Measurements from ENCODE around the gene MAVS. TPM values are rescaled to one million over a fixed set of nuclear protein-coding genes. Genes with fewer than 3 reads are reported as not detected.

Gene MAVS
- total RNA-seq, 2 experiments from 2014 or later, result 13.6 to 14.7 TPM

- ChIA-PET POLR2A (no interaction called here), CTCF (no interaction called here)
- Mint-ChIP-seq H3K4me3 (no peak overlapping the region), H3K4me1 (ENCODE audit: low read depth) (peaks cover 4% of the 10 kb centered on the region), H3K27ac (no peak overlapping the region), H3K27me3 (no peaks in the 10 kb centered on the region), H3K36me3 (ENCODE audit: low read depth) (peaks cover 67% of the 10 kb centered on the region), H3K9me3 (no peaks in the 10 kb centered on the region)
- H3K4me1 ChIP-seq (ENCODE audit: insufficient read depth, low read length), result no peaks in the 10 kb centered on the region
- peaks cover 59% of the 10 kb centered on the region for H3K36me3 ChIP-seq (ENCODE audit: insufficient read depth, low read length)
- DNase-seq, result no peak
- H3K27ac ChIP-seq (ENCODE audit: low read depth in 1 of 2, low read length in 2 of 2), result no peak overlapping the region
- intact Hi-C loops (cut with DNase I, micrococcal nuclease), result no loop called here
- no peaks in the 10 kb centered on the region for H3K27me3 ChIP-seq (ENCODE audit: control insufficient read depth in 1 of 2, insufficient read depth in 2 of 2, low read length in 2 of 2)
- no peak for ATAC-seq (ENCODE audit: poor library complexity)
- H3K9me3 ChIP-seq (ENCODE audit: control insufficient read depth in 1 of 2, insufficient read depth in 1 of 2, low read length in 2 of 2), result peaks cover 0 to 5% of the 10 kb centered on the region in 2 experiments
- no peak for TF ChIP-seq CTCF (IDR thresholded peaks at IDR 0.05)
- H3K4me3 ChIP-seq (ENCODE audit: low read length), result no peak overlapping the region
Measured at GRCh38 chr20:3864518-3864917, 17.9 kb downstream of the MAVS start.

- H3K4me3 ChIP-seq (ENCODE audit: low read length), result no peak overlapping the region
- no peaks in the 10 kb centered on the region for H3K4me1 ChIP-seq (ENCODE audit: insufficient read depth, low read length)
- no peak overlapping the region for H3K4me3 Mint-ChIP-seq
- no peak for ATAC-seq (ENCODE audit: poor library complexity)
- peaks cover 67% of the 10 kb centered on the region for H3K36me3 Mint-ChIP-seq (ENCODE audit: low read depth)
- CTCF ChIA-PET, result no interaction called here
- POLR2A ChIA-PET, result no interaction called here
- H3K36me3 ChIP-seq (ENCODE audit: insufficient read depth, low read length), result peaks cover 59% of the 10 kb centered on the region
- no peaks in the 10 kb centered on the region for H3K9me3 Mint-ChIP-seq
- no peak overlapping the region for H3K27ac ChIP-seq (ENCODE audit: low read depth in 1 of 2, low read length in 2 of 2)
- TF ChIP-seq CTCF (IDR thresholded peaks at IDR 0.05), result no peak
- H3K9me3 ChIP-seq (ENCODE audit: control insufficient read depth in 1 of 2, insufficient read depth in 1 of 2, low read length in 2 of 2), result peaks cover 0 to 5% of the 10 kb centered on the region in 2 experiments
- H3K27me3 Mint-ChIP-seq, result no peaks in the 10 kb centered on the region
- no peak overlapping the region for H3K27ac Mint-ChIP-seq
- H3K27me3 ChIP-seq (ENCODE audit: control insufficient read depth in 1 of 2, insufficient read depth in 2 of 2, low read length in 2 of 2), result no peaks in the 10 kb centered on the region
- no peak for DNase-seq
- H3K4me1 Mint-ChIP-seq (ENCODE audit: low read depth), result peaks cover 4% of the 10 kb centered on the region
- intact Hi-C loops (cut with DNase I, micrococcal nuclease), result no loop called here
Measured at GRCh38 chr20:3865152-3865886, 18.7 kb downstream of the MAVS start.

GRCh38 chr20:3865887-3866407, 19.3 kb downstream of the MAVS start:
- peaks cover 0 to 5% of the 10 kb centered on the region in 2 experiments for H3K9me3 ChIP-seq (ENCODE audit: control insufficient read depth in 1 of 2, insufficient read depth in 1 of 2, low read length in 2 of 2)
- Mint-ChIP-seq H3K36me3 (ENCODE audit: low read depth) (peaks cover 66% of the 10 kb centered on the region), H3K9me3 (no peaks in the 10 kb centered on the region), H3K27me3 (no peaks in the 10 kb centered on the region), H3K4me3 (no peak overlapping the region), H3K4me1 (ENCODE audit: low read depth) (peaks cover 4% of the 10 kb centered on the region), H3K27ac (no peak overlapping the region)
- H3K27ac ChIP-seq (ENCODE audit: low read depth in 1 of 2, low read length in 2 of 2), result no peak overlapping the region
- no peak for TF ChIP-seq CTCF (IDR thresholded peaks at IDR 0.05)
- H3K4me1 ChIP-seq (ENCODE audit: insufficient read depth, low read length), result no peaks in the 10 kb centered on the region
- ChIA-PET POLR2A (no interaction called here), CTCF (interaction anchor here (0.8 kb wide), 1 partner anchor 11 kb away, joined by 3 read pairs; no protein-coding TSS in a partner anchor)
- ATAC-seq (ENCODE audit: poor library complexity), result no peak
- no peak overlapping the region for H3K4me3 ChIP-seq (ENCODE audit: low read length)
- intact Hi-C loops (cut with DNase I, micrococcal nuclease), result no loop called here
- peaks cover 59% of the 10 kb centered on the region for H3K36me3 ChIP-seq (ENCODE audit: insufficient read depth, low read length)
- H3K27me3 ChIP-seq (ENCODE audit: control insufficient read depth in 1 of 2, insufficient read depth in 2 of 2, low read length in 2 of 2), result no peaks in the 10 kb centered on the region
- DNase-seq, result no peak

Data from CD4-positive, alpha-beta T cell (primary cell).